MM.1S (cell line): ENCODE data around the gene SFTPB.

Source experiments
- DNase-seq: peaks from one replicate; pipeline ENCODE4 v3.0.0-alpha.2; 2015
- H2AFZ ChIP-seq: fragments of 300-600 bp; sonication (generic); 2 replicates; pipeline ENCODE4 v1.6.0; 2016; ENCODE audit warnings: antibody characterized with exemption, low read length
- H3F3A ChIP-seq: fragments of 300-600 bp; sonication (generic); 2 replicates; pipeline ENCODE4 v1.6.1; 2016; ENCODE audit warnings: mild to moderate bottlenecking, antibody characterized with exemption, low read length, moderate library complexity, mixed read lengths; ENCODE audit not compliant: insufficient read depth
- H3K27ac ChIP-seq: fragments of 300-600 bp; sonication (generic); 2 replicates; pipeline ENCODE4 v1.5.1; 2016; ENCODE audit warnings: mild to moderate bottlenecking, low read length
- H3K27me3 ChIP-seq: fragments of 300-600 bp; sonication (generic); replicated peaks from 2 replicates; pipeline ENCODE4 v1.6.0; 2016; ENCODE audit warnings: low read length; ENCODE audit not compliant: insufficient read depth
- H3K36me3 ChIP-seq: fragments of 300-600 bp; sonication (generic); replicated peaks from 2 replicates; pipeline ENCODE4 v1.6.1; 2016; ENCODE audit warnings: mild to moderate bottlenecking, low read length, mixed read lengths; ENCODE audit not compliant: insufficient read depth
- H3K4me1 ChIP-seq: fragments of 300-600 bp; sonication (generic); 2 replicates; pipeline ENCODE4 v1.6.1; 2016; ENCODE audit warnings: low read length, mixed read lengths
- H3K4me2 ChIP-seq: fragments of 300-600 bp; sonication (generic); 2 replicates; pipeline ENCODE4 v1.6.0; 2016; ENCODE audit warnings: low read depth, low read length
- H3K4me3 ChIP-seq: fragments of 300-600 bp; sonication (generic); 2 replicates; pipeline ENCODE4 v1.5.1; 2016; ENCODE audit warnings: low read length, mixed read lengths
- H3K79me2 ChIP-seq: fragments of 300-600 bp; sonication (generic); 2 replicates; pipeline ENCODE4 v1.6.1; 2016; ENCODE audit warnings: mixed run types, low read length, mixed read lengths
- H3K9ac ChIP-seq: fragments of 300-600 bp; sonication (generic); 2 replicates; pipeline ENCODE4 v1.6.1; 2016; ENCODE audit warnings: low read length, mixed read lengths
- H3K9me2 ChIP-seq: fragments of 300-600 bp; sonication (generic); replicated peaks from 2 replicates; pipeline ENCODE4 v1.6.1; 2016; ENCODE audit warnings: mild to moderate bottlenecking, low read length, mixed read lengths; ENCODE audit not compliant: insufficient read depth
- H3K9me3 ChIP-seq: fragments of 300-600 bp; sonication (generic); replicated peaks from 2 replicates; pipeline ENCODE4 v1.6.1; 2016; ENCODE audit warnings: mild to moderate bottlenecking, low read length, mixed read lengths; ENCODE audit not compliant: insufficient read depth
- H4K20me1 ChIP-seq: fragments of 300-600 bp; sonication (generic); 2 replicates; pipeline ENCODE4 v1.6.1; 2016; ENCODE audit warnings: mild to moderate bottlenecking, low read length, moderate library complexity, mixed read lengths; ENCODE audit not compliant: insufficient read depth
- EZH2 ChIP-seq: fragments of 300-600 bp; sonication (generic); optimal IDR thresholded peaks from 2 replicates; pipeline ENCODE3; 2017; ENCODE audit warnings: low read depth, mild to moderate bottlenecking, antibody characterized with exemption, low read length, mixed read lengths
- EZH2phosphoT487 ChIP-seq: fragments of 300-600 bp; sonication (generic); IDR thresholded peaks from 2 replicates; pipeline ENCODE4 v1.6.1; 2018; ENCODE audit warnings: antibody characterized with exemption, low read length
- TF ChIP-seq, protein P1 (sequence below): fragments of 300-600 bp; sonication (generic); IDR thresholded peaks from 2 replicates; pipeline ENCODE4 v1.5.1; 2016; ENCODE audit warnings: antibody characterized with exemption, low read length, mixed read lengths

The SFTPB gene

GRCh38 chr2:85650456-85650855 is 17.5 kb downstream of the SFTPB start:
- no peaks in the 10 kb centered on the region for H3K27me3 ChIP-seq
- no peak overlapping the region for H3K4me2 ChIP-seq
- no peak overlapping the region for H3K4me3 ChIP-seq
- H3K9me3 ChIP-seq, result no peaks in the 10 kb centered on the region
- H3K79me2 ChIP-seq, result peaks cover 7% of the 10 kb centered on the region; the same call in 1 of the 2 replicates
- H4K20me1 ChIP-seq, result 0 out of 2 replicates have a peak, but pooled peaks cover 3% of the 10 kb centered on the region
- no peak for DNase-seq
- no peaks in the 10 kb centered on the region for H3K9me2 ChIP-seq
- TF ChIP-seq, protein P1, sequence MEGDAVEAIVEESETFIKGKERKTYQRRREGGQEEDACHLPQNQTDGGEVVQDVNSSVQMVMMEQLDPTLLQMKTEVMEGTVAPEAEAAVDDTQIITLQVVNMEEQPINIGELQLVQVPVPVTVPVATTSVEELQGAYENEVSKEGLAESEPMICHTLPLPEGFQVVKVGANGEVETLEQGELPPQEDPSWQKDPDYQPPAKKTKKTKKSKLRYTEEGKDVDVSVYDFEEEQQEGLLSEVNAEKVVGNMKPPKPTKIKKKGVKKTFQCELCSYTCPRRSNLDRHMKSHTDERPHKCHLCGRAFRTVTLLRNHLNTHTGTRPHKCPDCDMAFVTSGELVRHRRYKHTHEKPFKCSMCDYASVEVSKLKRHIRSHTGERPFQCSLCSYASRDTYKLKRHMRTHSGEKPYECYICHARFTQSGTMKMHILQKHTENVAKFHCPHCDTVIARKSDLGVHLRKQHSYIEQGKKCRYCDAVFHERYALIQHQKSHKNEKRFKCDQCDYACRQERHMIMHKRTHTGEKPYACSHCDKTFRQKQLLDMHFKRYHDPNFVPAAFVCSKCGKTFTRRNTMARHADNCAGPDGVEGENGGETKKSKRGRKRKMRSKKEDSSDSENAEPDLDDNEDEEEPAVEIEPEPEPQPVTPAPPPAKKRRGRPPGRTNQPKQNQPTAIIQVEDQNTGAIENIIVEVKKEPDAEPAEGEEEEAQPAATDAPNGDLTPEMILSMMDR, result no peak
- no peak for TF ChIP-seq EZH2phosphoT487
- no peak for TF ChIP-seq EZH2
- no peak overlapping the region for H3K9ac ChIP-seq
- no peak overlapping the region for H3K27ac ChIP-seq
- no peaks in the 10 kb centered on the region for H3K4me1 ChIP-seq
- H3F3A ChIP-seq, result no peaks in the 10 kb centered on the region
- H2AFZ ChIP-seq, result no peak overlapping the region
- H3K36me3 ChIP-seq, result peaks cover 16% of the 10 kb centered on the region

GRCh38 chr2:85649201-85650190 is 18.5 kb downstream of the SFTPB start:
- H3K9ac ChIP-seq, result no peak overlapping the region
- H4K20me1 ChIP-seq, result 0 out of 2 replicates have a peak, but pooled peaks cover 3% of the 10 kb centered on the region
- no peak overlapping the region for H3K4me3 ChIP-seq
- H3K9me3 ChIP-seq, result no peaks in the 10 kb centered on the region
- H3K4me1 ChIP-seq, result no peaks in the 10 kb centered on the region
- H2AFZ ChIP-seq, result no peak overlapping the region
- H3K27ac ChIP-seq, result no peak overlapping the region
- H3K9me2 ChIP-seq, result no peaks in the 10 kb centered on the region
- H3K36me3 ChIP-seq, result peaks cover 23% of the 10 kb centered on the region
- DNase-seq, result no peak
- peaks cover 14% of the 10 kb centered on the region for H3K79me2 ChIP-seq
- H3K27me3 ChIP-seq, result no peaks in the 10 kb centered on the region
- TF ChIP-seq, protein P1, result no peak
- TF ChIP-seq EZH2phosphoT487 (no peak), EZH2 (no peak)
- H3K4me2 ChIP-seq, result no peak overlapping the region
- H3F3A ChIP-seq, result no peaks in the 10 kb centered on the region

- Histone ChIP-seq H3K9ac (no peak overlapping the region), H4K20me1 (no peaks in the 10 kb centered on the region), H3K9me2 (no peaks in the 10 kb centered on the region), H3K79me2 (peaks cover 22% of the 10 kb centered on the region), H3F3A (no peaks in the 10 kb centered on the region), H3K27me3 (no peaks in the 10 kb centered on the region), H3K9me3 (no peaks in the 10 kb centered on the region), H3K27ac (no peak overlapping the region), H2AFZ (no peak overlapping the region), H3K4me2 (no peak overlapping the region), H3K4me1 (no peaks in the 10 kb centered on the region), H3K36me3 (peaks cover 24% of the 10 kb centered on the region), H3K4me3 (no peak overlapping the region)
- TF ChIP-seq EZH2, result no peak
- TF ChIP-seq, protein P1, result peak; percentile 40
- DNase-seq, result peak; percentile 20
Measured at GRCh38 chr2:85648619-85649018, 19.4 kb downstream of the SFTPB start.
